Dendritic cell treated with granulocyte-macrophage colony-stimulating factor and Interleukin-4, amounts not matched to agents 40 ng/mL and 50 ng/mL, for 4 days (primary cell): ENCODE results near the gene UTP20.
"Not testable (repeated sequence)": the region's sequence is repeated elsewhere in the genome, so short reads cannot be mapped to it uniquely, and the experiment has no call there.

Experiments
- H3K27ac Mint-ChIP-seq: one replicate; pipeline ENCODE4 v1.8.0; 2022; ENCODE audit warnings: mild to moderate bottlenecking, mixed read lengths
- H3K27me3 Mint-ChIP-seq: one replicate; pipeline ENCODE4 v1.8.0; 2022; ENCODE audit warnings: mild to moderate bottlenecking, mixed read lengths
- H3K36me3 Mint-ChIP-seq: one replicate; pipeline ENCODE4 v1.8.0; 2022; ENCODE audit warnings: low read depth, mixed read lengths
- H3K4me1 Mint-ChIP-seq: one replicate; pipeline ENCODE4 v1.8.0; 2022; ENCODE audit warnings: low read depth, mixed read lengths
- H3K4me3 Mint-ChIP-seq: one replicate; pipeline ENCODE4 v1.8.0; 2022; ENCODE audit warnings: mild to moderate bottlenecking, moderate library complexity, mixed read lengths
- H3K9me3 Mint-ChIP-seq: one replicate; pipeline ENCODE4 v1.8.0; 2022; ENCODE audit warnings: mixed read lengths
- intact Hi-C: fragments of 100-400 bp; cut with micrococcal nuclease; formaldehyde crosslinking; loops from one replicate; pipeline ENCODE4 v1.15.0; 2022

UTP20 gene

DNA sequence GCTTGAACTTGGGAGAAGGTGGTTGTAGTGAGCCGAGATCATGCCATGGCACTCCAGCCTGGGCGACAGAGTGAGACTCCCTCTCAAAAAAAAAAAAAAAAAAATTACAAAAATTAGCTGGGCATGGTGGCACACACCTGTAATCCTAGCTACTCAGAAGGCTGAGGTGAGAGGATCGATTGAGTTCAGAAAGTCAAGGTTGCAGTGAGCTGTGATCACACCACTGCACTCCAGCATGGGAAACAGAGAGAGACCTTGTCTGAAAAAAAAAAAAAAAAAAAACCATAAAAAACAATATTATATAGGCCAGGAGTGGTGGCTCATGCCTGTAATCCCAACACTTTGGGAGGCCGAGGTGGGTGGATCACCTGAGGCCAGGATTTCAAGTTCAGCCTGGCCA, 142.2 kb downstream of the UTP20 start:
- H3K36me3 Mint-ChIP-seq, H3K4me1 Mint-ChIP-seq, intact Hi-C loops, H3K9me3 Mint-ChIP-seq, H3K27ac Mint-ChIP-seq, H3K4me3 Mint-ChIP-seq, H3K27me3 Mint-ChIP-seq: not testable (repeated sequence)

DNA sequence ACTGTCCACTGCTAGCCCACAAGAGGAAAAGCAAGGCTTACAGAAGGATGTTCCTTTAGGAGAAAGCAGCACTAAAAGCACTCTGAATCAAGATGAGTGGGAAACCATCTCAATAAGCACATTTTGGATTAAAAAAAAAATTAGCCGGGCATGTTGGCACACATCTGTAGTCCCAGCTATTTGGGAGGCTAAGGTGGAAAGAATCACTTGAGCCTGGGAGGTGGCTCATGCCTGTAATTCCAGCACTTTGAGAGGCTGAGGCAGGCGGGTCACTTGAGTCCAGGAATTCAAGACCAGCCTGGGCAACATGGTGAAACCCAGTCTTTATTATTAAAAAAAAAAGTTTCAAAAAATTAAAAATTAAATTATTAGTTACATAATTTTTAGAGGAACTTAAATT, 144.7 kb downstream of the UTP20 start:
- H3K27ac Mint-ChIP-seq = no peak overlapping the region
- H3K4me3 Mint-ChIP-seq = no peak overlapping the region
- H3K9me3 Mint-ChIP-seq = no peaks in the 10 kb centered on the region
- intact Hi-C loops = no loop called here
- H3K4me1 Mint-ChIP-seq = no peaks in the 10 kb centered on the region
- H3K27me3 Mint-ChIP-seq = no peaks in the 10 kb centered on the region
- no peaks in the 10 kb centered on the region for H3K36me3 Mint-ChIP-seq

DNA sequence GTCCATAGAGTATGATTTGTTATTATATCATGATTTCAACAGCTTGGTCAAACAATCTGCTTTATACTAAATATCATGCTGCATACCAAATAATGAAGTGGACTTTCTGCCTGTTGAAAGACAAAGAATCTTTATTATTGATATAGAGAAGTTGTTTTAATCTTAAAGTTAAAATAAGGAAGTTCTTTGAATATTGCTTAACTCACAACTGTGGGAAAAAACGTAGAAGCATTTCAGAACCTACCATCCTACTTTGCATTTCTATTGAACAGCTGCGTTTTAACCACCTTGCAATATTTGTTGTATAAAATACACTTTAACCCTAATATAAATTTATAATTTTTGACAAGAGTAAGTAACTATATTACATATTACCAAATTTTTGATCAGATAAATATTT, 150.6 kb downstream of the UTP20 start:
- H3K36me3 Mint-ChIP-seq = no peaks in the 10 kb centered on the region
- H3K27ac Mint-ChIP-seq = no peak overlapping the region
- H3K4me1 Mint-ChIP-seq = no peaks in the 10 kb centered on the region
- no peaks in the 10 kb centered on the region for H3K9me3 Mint-ChIP-seq
- intact Hi-C loops = no loop called here
- no peaks in the 10 kb centered on the region for H3K27me3 Mint-ChIP-seq
- no peak overlapping the region for H3K4me3 Mint-ChIP-seq

- Mint-ChIP-seq H3K4me3 (no peak overlapping the region), H3K36me3 (no peaks in the 10 kb centered on the region), H3K9me3 (no peaks in the 10 kb centered on the region), H3K27me3 (no peaks in the 10 kb centered on the region), H3K27ac (no peak overlapping the region), H3K4me1 (peaks cover 24% of the 10 kb centered on the region)
- intact Hi-C loops = no loop called here
Measured at GRCh38 chr12:101436136-101436535, 156.2 kb downstream of the UTP20 start.
